Transverse colon (tissue), 4 donors: ENCODE results near the gene SNCG. TPM values are rescaled to one million over a fixed set of nuclear protein-coding genes. Genes with fewer than 3 reads are reported as not detected.
A peak's percentile ranks its signal among the peaks of the same experiment; 100 is the strongest.
"Not testable (repeated sequence)": the region's sequence is repeated elsewhere in the genome, so short reads cannot be mapped to it uniquely, and the experiment has no call there.

ENCODE experiments used
- DNase-seq: peaks from one replicate; pipeline ENCODE4 v3.0.0-alpha.2; 2019
- H3K27ac ChIP-seq, 4 donors: fragments of 200-600 bp; sonication (generic); 2 replicates each; pipeline ENCODE4 v1.5.1; 2016 to 2018; ENCODE audit warnings: inconsistent platforms in 4 of 4
- H3K27me3 ChIP-seq: fragments of 200-600 bp; sonication (generic); 2 replicates; pipeline ENCODE4 v1.5.1; 2017; ENCODE audit warnings: inconsistent platforms
- H3K36me3 ChIP-seq, 4 donors: fragments of 200-600 bp; sonication (generic); 2 replicates each; pipeline ENCODE4 v1.5.1; 2017 to 2019; ENCODE audit warnings: inconsistent platforms in 4 of 4
- H3K4me1 ChIP-seq, 4 donors: fragments of 200-600 bp; sonication (generic); 2 replicates each; pipeline ENCODE4 v1.5.1; 2017 to 2020; ENCODE audit warnings: inconsistent platforms in 4 of 4
- H3K4me3 ChIP-seq, 4 donors: fragments of 200-600 bp; sonication (generic); 1 replicate in 1 of 4; 2 replicates in 3 of 4; pipeline versions ENCODE4 v1.5.1 to v1.6.1; 2017 to 2019; ENCODE audit warnings: inconsistent platforms in 4 of 4
- H3K9me3 ChIP-seq, 2 donors: fragments of 200-600 bp; sonication (generic); 2 replicates each; pipeline ENCODE4 v1.5.1; 2017 to 2019; ENCODE audit warnings: inconsistent platforms in 2 of 2
- EP300 ChIP-seq: sonication (generic); formaldehyde crosslinking; IDR thresholded peaks from one replicate; pipeline ENCODE4 v1.6.1; 2017; ENCODE audit warnings: antibody characterized with exemption, low read depth
- POLR2A ChIP-seq: fragments of 450-650 bp; IDR thresholded peaks from one replicate; pipeline ENCODE4 v1.6.1; 2016; ENCODE audit warnings: antibody characterized with exemption, mild to moderate bottlenecking, moderate library complexity
- POLR2AphosphoS5 ChIP-seq, 3 donors: sonication (generic); formaldehyde crosslinking; IDR thresholded peaks; one replicate each; pipeline ENCODE4 v1.6.1; 2016; ENCODE audit warnings: antibody characterized with exemption in 3 of 3
- WGBS, 2 donors: methylation state at CpG; one replicate each; pipeline ENCODE4 v1.1.5; 2018; ENCODE audit warnings: low coverage in 1 of 2; 5-methylcytosine and 5-hydroxymethylcytosine counted together
- in situ Hi-C, 4 donors: fragments of 200-750 bp; cut with MboI; loops; one replicate each; pipeline versions ENCODE4 v1.15.0 to v1.15.1; 2017; ENCODE audit warnings: low sequenced_read_pairs in 3 of 4, low pct_ligation_motif_present in 1 of 4, low pct_unique_long_range_greater_than_20kb in 1 of 4
- intact Hi-C: fragments of 100-400 bp; cut with DNase I; formaldehyde crosslinking; loops from one replicate; pipeline ENCODE4 v1.15.1; 2023; ENCODE audit warnings: low total_unique reads
- total RNA-seq, 4 donors: library from RNA; depleted of rRNA; stranded (reverse); fragments of >200 nt; gene quantifications; one replicate each; pipeline ENCODE4 v1.1.0, GENCODE V29; 2016
- TF ChIP-seq, protein P1 (sequence below), 5 experiments: fragments of 200-600 bp in 3 of 5; fragments of 450-650 bp in 2 of 5; sonication (generic) in 3 of 5; IDR thresholded peaks; 1 replicate in 2 of 5; 2 replicates in 3 of 5; pipeline ENCODE4 v1.5.1; 2016 to 2017; ENCODE audit warnings: antibody characterized with exemption in 5 of 5, inconsistent platforms in 3 of 5, mild to moderate bottlenecking in 2 of 5, moderate library complexity in 1 of 5

SNCG gene
- total RNA-seq, 4 donors from 2014 or later, result 7.4 to 7.5 TPM; not detected in 2

DNA sequence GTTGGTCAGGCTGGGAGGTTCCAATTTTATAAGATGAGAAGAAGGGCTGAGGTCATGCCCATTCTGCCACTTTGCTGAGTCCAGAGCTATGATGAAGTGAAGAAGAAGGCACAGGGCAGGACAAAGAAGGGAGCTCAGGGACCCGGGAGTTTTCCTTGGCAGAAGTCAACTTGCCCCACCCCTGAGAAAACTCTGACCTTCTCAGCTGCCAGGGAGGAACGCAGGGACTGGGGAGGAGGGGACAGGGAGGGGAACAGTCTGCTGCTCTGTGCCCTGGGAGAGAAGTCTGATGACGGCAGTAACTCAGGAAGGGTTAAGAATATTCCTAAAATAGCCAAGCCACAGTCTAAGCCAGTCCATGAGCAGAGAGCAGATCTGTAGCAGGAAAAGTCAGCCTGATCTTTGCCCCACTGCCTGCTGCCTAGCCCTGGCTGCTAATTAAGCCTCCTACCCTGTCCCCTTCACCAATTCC, 21.6 kb downstream of the SNCG start:
- intact Hi-C loops, result no loop called here
- Histone ChIP-seq H3K27me3 (no peaks in the 10 kb centered on the region), H3K36me3 (no peaks in the 10 kb centered on the region), H3K4me1 (peaks cover 7 to 31% (median 15%) of the 10 kb centered on the region in 4 donors), H3K27ac (peak overlapping the region; percentile 40 to 58 (median 50)), H3K4me3 (no peak overlapping the region), H3K9me3 (no peaks in the 10 kb centered on the region)
- in situ Hi-C loops, result no loop called here
- TF ChIP-seq POLR2A (no peak), EP300 (no peak), POLR2AphosphoS5 (IDR thresholded peaks at IDR 0.05) (no peak)
- TF ChIP-seq, protein P1, sequence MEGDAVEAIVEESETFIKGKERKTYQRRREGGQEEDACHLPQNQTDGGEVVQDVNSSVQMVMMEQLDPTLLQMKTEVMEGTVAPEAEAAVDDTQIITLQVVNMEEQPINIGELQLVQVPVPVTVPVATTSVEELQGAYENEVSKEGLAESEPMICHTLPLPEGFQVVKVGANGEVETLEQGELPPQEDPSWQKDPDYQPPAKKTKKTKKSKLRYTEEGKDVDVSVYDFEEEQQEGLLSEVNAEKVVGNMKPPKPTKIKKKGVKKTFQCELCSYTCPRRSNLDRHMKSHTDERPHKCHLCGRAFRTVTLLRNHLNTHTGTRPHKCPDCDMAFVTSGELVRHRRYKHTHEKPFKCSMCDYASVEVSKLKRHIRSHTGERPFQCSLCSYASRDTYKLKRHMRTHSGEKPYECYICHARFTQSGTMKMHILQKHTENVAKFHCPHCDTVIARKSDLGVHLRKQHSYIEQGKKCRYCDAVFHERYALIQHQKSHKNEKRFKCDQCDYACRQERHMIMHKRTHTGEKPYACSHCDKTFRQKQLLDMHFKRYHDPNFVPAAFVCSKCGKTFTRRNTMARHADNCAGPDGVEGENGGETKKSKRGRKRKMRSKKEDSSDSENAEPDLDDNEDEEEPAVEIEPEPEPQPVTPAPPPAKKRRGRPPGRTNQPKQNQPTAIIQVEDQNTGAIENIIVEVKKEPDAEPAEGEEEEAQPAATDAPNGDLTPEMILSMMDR (IDR thresholded peaks at IDR 0.05), result no peak
- peak; percentile 55 for DNase-seq
- WGBS, 2 donors, result 10 to 12% methylated on average over 2 to 3 of the region's 3 CpGs

DNA sequence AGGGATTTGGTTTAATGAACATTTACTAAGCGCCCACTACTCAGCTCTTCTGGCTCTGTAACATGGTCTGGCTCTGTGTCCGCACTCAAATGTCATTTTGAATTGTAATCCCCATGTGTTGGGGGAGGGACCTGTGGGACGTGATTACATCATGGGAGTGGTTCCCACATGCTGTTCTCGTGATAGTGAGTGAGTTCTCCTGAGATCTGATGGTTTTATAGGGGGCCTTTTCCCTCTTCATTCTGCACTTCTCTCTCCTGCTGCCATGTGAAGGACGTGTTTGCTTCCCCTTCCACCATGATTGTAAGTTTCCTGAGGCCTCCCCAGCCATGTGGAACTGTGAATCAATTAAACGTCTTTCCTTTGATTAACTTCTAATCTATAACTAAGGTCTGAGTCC, 22.6 kb downstream of the SNCG start:
- DNase-seq, in situ Hi-C loops, H3K4me3 ChIP-seq, H3K36me3 ChIP-seq, H3K27ac ChIP-seq, H3K9me3 ChIP-seq, intact Hi-C loops, H3K27me3 ChIP-seq: not testable (repeated sequence)
- peaks cover 7 to 28% (median 15%) of the 10 kb centered on the region in 4 donors for H3K4me1 ChIP-seq
- WGBS, 2 donors, result 74 to 75% methylated on average over 4 to 6 of the region's 6 CpGs

DNA sequence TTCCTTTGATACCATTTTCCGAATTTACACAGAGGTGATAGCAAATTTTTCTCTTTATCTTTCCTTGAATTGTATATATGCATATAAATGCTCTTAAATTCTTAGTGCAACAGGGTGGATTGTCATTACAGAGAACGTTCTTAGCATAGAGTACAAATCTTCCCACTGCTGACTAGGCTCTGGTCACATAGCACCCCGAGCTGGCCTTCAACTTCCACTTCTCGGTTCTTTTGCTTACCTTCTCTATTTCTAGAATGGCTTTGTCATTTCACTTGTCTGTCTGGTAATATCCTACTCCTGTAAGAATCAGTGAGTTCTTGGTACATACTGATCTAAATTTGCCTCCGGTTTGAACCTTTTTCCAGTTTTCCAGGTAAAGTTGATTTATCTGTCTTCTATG, 23.3 kb downstream of the SNCG start:
- Histone ChIP-seq H3K36me3 (no peaks in the 10 kb centered on the region), H3K4me3 (no peak overlapping the region), H3K27me3 (no peaks in the 10 kb centered on the region), H3K4me1 (peaks cover 7 to 24% (median 15%) of the 10 kb centered on the region in 4 donors), H3K27ac (no peak overlapping the region), H3K9me3 (no peaks in the 10 kb centered on the region)
- DNase-seq, result no peak
- in situ Hi-C loops, result no loop called here
- no peak for TF ChIP-seq POLR2AphosphoS5 (IDR thresholded peaks at IDR 0.05)
- TF ChIP-seq EP300, result no peak
- intact Hi-C loops, result no loop called here
- 75 to 83% methylated on average over 5 of the region's 5 CpGs for WGBS, 2 donors

DNA sequence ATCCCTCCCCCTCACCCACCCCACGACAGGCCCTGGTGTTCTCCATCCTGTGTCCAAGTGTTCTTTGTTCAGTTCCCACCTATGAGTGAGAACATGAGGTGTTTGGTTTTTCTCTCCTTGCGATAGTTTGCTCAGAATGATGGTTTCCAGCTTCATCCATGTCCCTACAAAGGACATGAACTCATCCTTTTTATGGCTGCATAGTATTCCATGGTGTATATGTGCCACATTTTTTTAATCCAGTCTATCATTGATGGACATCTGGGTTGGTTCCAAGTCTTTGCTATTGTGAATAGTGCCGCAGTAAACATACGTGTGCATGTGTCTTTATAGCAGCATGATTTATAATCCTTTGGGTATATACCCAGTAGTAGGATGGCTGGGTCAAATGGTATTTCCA, 26.1 kb downstream of the SNCG start:
- 96 to 100% methylated on average over 2 to 4 of the region's 4 CpGs for WGBS, 2 donors
- H3K36me3 ChIP-seq, H3K9me3 ChIP-seq, H3K27ac ChIP-seq, H3K27me3 ChIP-seq, intact Hi-C loops, in situ Hi-C loops, H3K4me3 ChIP-seq, DNase-seq: not testable (repeated sequence)
- peaks cover 7 to 12% (median 11%) of the 10 kb centered on the region in 4 donors for H3K4me1 ChIP-seq

DNA sequence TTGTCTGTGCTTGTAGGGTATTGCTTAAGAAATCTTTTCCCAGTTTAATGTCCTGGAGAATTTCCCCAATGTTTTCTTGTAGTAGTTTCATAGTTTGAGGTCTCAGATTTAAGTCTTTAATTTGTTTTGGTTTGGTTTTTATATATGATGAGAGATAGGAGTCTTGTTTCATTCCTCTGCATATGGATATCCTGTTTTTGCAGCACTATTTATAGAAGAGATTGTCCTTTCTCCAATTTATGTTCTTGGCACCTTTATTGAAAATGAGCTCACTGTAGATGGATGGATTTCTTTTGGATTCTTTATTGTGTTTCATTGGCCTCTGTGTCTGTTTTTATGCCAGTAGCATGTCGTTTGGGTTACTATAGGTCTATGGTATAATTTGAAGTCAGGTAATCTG, 30.1 kb downstream of the SNCG start:
- WGBS, 2 donors, result 41 to 43% methylated on average over 1 of the region's 1 CpG
- Histone ChIP-seq H3K4me1 (no peaks in the 10 kb centered on the region), H3K36me3 (no peaks in the 10 kb centered on the region), H3K4me3 (no peak overlapping the region), H3K27ac (no peak overlapping the region), H3K27me3 (no peaks in the 10 kb centered on the region), H3K9me3 (no peaks in the 10 kb centered on the region)
- intact Hi-C loops, result no loop called here
- no peak for DNase-seq
- no peak for TF ChIP-seq EP300
- no peak for TF ChIP-seq POLR2AphosphoS5 (IDR thresholded peaks at IDR 0.05)
- no peak for TF ChIP-seq POLR2A
- TF ChIP-seq, protein P1 (IDR thresholded peaks at IDR 0.05), result no peak
- in situ Hi-C loops, result no loop called here

DNA sequence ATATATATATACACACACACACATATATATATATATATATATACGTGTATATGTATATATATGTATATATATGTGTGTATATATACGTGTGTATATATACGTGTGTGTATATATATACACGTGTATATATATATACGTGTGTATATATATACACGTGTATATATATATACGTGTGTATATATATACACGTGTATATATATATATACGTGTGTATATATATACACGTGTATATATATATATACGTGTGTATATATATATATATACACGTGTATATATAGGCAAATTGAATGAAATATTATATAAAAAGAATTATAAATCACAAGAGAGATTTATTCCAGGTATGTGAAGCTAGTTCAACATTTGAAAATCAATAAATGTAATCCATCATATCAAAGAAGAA, 33.0 kb downstream of the SNCG start:
- WGBS, 2 donors, result 75 to 78% methylated on average over 12 of the region's 12 CpGs
- H3K9me3 ChIP-seq, H3K4me1 ChIP-seq, H3K27me3 ChIP-seq, H3K36me3 ChIP-seq, intact Hi-C loops, in situ Hi-C loops, H3K27ac ChIP-seq, DNase-seq, H3K4me3 ChIP-seq: not testable (repeated sequence)
